Mucosa of rectum (tissue), 2 donors: Measurements from ENCODE around the gene ODAM.

Source experiments
- H3K27ac ChIP-seq, 2 donors: one replicate each; pipeline ENCODE4 v1.7.0; 2013; ENCODE audit warnings: inconsistent platforms in 2 of 2, low read depth in 2 of 2, low read length in 2 of 2
- H3K27me3 ChIP-seq, 2 donors: one replicate each; pipeline ENCODE4 v1.7.0; 2013; ENCODE audit warnings: low read length in 2 of 2; ENCODE audit not compliant: control insufficient read depth in 2 of 2, insufficient read depth in 2 of 2
- H3K36me3 ChIP-seq, 2 donors: one replicate each; pipeline ENCODE4 v1.7.0; 2013; ENCODE audit warnings: low read length in 2 of 2; ENCODE audit not compliant: control insufficient read depth in 2 of 2, insufficient read depth in 2 of 2
- H3K4me1 ChIP-seq, 2 donors: one replicate each; pipeline ENCODE4 v1.7.0; 2013; ENCODE audit warnings: low read length in 2 of 2, mild to moderate bottlenecking in 1 of 2; ENCODE audit not compliant: control insufficient read depth in 2 of 2, insufficient read depth in 2 of 2
- H3K4me3 ChIP-seq, 2 donors: one replicate each; pipeline ENCODE4 v1.7.0; 2013; ENCODE audit warnings: low read length in 2 of 2
- H3K9ac ChIP-seq, 2 donors: one replicate each; pipeline ENCODE4 v1.7.0; 2013; ENCODE audit warnings: low read length in 2 of 2, low read depth in 1 of 2, mild to moderate bottlenecking in 1 of 2
- H3K9me3 ChIP-seq, 2 donors: one replicate each; pipeline ENCODE4 v1.7.0; 2013; ENCODE audit warnings: low read length in 2 of 2; ENCODE audit not compliant: control insufficient read depth in 2 of 2
- donor health status: healthy.
- donor health status: Normal muscosa, but diverticular disease.

ODAM gene, protein sequence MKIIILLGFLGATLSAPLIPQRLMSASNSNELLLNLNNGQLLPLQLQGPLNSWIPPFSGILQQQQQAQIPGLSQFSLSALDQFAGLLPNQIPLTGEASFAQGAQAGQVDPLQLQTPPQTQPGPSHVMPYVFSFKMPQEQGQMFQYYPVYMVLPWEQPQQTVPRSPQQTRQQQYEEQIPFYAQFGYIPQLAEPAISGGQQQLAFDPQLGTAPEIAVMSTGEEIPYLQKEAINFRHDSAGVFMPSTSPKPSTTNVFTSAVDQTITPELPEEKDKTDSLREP

DNA sequence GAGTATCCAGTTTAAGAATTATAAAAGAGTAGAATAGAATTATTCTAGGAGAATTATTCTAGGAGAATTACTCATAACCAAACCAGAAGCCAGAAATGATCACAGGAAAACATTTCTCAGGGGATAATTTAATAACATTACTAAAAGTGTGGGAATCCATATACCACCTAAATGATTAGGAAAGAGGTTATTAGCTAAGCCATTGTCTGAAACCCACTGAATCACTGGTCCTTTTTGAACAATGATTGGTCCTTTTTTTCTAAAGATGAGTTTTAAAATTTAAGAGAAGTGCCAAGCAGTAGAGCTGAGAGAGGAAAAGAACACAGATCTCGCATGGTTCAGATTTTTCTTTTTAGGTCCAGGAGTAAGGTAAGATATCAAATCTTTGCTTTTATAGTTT, at the start of gene ODAM:
ODAM (plus strand) TSS at position 301 of the 400 bp plus-strand sequence. CDS start 819 bp downstream, outside the sequence.
- H3K36me3 ChIP-seq = no peaks in the 10 kb centered on the region
- H3K4me3 ChIP-seq = no peak within 1 kb of the TSS
- H3K27me3 ChIP-seq = no peaks in the 10 kb centered on the region
- H3K9me3 ChIP-seq = no peaks in the 10 kb centered on the region
- no peak within 1 kb of the TSS for H3K27ac ChIP-seq
- no peak within 1 kb of the TSS for H3K9ac ChIP-seq
- H3K4me1 ChIP-seq = no peaks in the 10 kb centered on the region

DNA sequence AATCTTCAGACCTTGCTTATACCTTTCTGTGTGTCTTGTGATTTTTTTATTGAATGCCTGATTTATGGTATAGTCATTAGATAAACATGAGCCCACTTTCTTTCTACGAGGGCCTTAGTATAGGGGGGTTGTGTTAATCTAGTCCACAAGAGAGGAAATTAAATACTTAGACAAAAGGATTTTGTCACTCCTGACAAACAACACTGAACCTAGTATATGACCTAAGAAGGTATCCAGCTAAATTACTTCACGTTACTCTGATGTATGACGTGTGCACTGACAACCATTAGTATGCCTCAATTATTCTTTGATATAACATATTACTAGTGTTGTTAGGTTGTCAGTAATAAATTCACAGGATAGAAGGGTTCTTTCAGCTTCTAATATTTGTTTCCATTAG, 44.3 kb upstream of the ODAM start:
- Histone ChIP-seq H3K9ac (no peak overlapping the region), H3K27ac (no peak overlapping the region), H3K4me1 (no peaks in the 10 kb centered on the region), H3K36me3 (no peaks in the 10 kb centered on the region), H3K27me3 (no peaks in the 10 kb centered on the region), H3K9me3 (no peaks in the 10 kb centered on the region), H3K4me3 (no peak overlapping the region)

DNA sequence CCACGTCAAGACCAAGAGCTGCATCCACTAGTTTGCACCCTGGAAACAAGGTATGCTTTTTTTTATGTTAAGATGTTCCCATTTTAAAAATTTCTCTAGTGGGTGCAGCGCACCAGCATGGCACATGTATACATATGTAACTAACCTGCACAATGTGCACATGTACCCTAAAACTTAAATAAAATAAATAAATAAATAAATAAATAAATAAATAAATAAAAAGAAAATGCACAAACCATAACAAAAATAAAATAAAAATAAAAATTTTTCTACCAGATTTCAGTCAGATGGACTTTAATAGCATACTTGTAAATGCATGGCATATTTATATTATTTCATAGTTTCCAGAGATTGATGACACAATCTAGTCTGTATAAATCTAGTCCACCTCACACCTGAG, 43.4 kb upstream of the ODAM start:
- H3K27ac ChIP-seq = no peak overlapping the region

DNA sequence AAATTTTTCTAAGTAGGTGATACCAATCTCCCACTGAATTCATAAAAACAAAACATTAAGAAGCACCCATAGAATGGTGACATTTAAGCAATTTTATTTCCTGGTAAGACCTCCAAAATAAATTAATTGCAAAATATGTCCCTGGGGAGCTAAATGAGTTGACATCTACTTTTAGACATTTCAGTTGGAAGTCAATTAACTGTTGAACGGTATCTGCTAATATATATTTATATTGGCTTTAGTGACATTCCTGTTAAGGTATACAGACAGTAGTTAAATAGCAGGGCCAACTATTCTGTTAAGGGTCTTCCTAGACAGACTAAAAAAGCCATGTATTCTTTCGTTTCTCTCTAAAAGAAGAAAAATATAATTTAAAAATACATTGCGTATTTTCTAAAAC, 41.6 kb upstream of the ODAM start, which contains the start of gene PRR27:
PRR27 (plus strand) TSS at position 301 of the 400 bp plus-strand sequence. CDS start 139 bp downstream, outside the sequence.
- H3K9me3 ChIP-seq = no peaks in the 10 kb centered on the region
- no peaks in the 10 kb centered on the region for H3K36me3 ChIP-seq
- no peak within 1 kb of the TSS for H3K4me3 ChIP-seq
- H3K9ac ChIP-seq = no peak within 1 kb of the TSS
- no peaks in the 10 kb centered on the region for H3K27me3 ChIP-seq
- no peak within 1 kb of the TSS for H3K27ac ChIP-seq
- H3K4me1 ChIP-seq = no peaks in the 10 kb centered on the region

More for the DNA sequence above, 43.4 kb upstream of the ODAM start:
- H3K9me3 ChIP-seq = no peaks in the 10 kb centered on the region
- no peaks in the 10 kb centered on the region for H3K4me1 ChIP-seq
- H3K9ac ChIP-seq = no peak overlapping the region
- no peaks in the 10 kb centered on the region for H3K36me3 ChIP-seq
- no peaks in the 10 kb centered on the region for H3K27me3 ChIP-seq
- H3K4me3 ChIP-seq = no peak overlapping the region

DNA sequence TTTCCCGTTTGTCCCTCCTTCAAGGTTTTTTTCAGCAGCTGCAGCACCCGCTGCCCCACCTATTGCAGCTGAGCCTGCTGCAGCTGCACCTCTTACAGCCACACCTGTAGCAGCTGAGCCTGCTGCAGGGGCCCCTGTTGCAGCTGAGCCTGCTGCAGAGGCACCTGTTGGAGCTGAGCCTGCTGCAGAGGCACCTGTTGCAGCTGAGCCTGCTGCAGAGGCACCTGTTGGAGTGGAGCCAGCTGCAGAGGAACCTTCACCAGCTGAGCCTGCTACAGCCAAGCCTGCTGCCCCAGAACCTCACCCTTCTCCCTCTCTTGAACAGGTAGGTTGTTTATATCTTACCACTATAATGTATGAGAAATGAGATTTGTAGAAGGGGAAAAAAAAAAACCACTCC, 36.9 kb upstream of the ODAM start:
- Histone ChIP-seq H3K4me1 (no peaks in the 10 kb centered on the region), H3K27ac (no peak overlapping the region), H3K4me3 (no peak overlapping the region), H3K27me3 (no peaks in the 10 kb centered on the region), H3K36me3 (no peaks in the 10 kb centered on the region), H3K9ac (no peak overlapping the region), H3K9me3 (no peaks in the 10 kb centered on the region)

DNA sequence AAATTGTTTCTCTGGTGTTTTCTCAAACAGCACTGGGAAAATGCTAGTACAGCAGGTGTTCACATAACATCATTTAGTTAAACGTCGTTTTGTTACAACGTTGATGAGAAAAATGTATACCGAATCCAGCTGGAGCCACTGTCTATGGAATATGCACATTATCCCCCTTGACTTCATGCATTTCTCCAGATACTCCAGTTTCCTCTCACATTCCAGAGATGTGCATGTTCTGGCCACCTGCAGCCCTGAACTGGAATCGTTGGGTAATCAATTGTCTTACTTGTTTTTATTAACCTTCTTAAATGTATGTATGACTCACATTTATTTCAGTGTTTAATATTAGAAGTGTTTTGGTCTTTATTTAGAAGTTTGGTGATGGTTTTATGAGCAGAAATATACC, 18.4 kb upstream of the ODAM start:
- Histone ChIP-seq H3K27ac (no peak overlapping the region), H3K9me3 (no peaks in the 10 kb centered on the region), H3K27me3 (no peaks in the 10 kb centered on the region), H3K9ac (no peak overlapping the region), H3K4me3 (no peak overlapping the region), H3K36me3 (no peaks in the 10 kb centered on the region), H3K4me1 (no peaks in the 10 kb centered on the region)

DNA sequence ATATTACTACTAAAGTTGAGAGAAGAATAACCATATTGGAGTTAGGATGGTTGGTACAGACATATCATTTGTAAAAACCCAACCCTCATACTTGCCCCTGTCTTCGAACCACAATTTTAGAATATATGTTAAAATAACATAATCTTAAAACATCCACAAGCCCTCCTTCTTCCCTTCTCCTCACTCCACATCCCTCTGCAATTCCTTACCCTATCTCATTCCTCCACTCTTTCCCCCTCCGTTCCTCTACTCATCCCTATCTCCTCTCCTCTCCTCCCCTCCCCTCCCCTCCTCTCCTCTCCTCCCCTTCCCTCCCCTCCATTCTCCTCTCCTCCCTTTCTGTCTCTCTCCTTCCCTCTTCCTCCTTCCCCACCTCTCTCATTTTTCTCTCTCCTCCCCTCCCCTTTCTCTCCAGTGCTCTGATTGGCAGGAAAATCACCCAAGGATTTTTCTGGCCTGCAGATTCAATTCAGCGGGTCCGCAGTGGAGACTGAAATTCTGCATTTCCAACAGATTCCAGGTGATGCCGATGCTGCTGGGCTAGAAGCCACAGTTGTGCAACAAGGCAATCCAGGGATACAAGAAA, 17.4 kb upstream of the ODAM start:
- H3K9ac ChIP-seq = no peak overlapping the region
- H3K9me3 ChIP-seq = no peaks in the 10 kb centered on the region
- H3K4me3 ChIP-seq = no peak overlapping the region
- no peak overlapping the region for H3K27ac ChIP-seq
- H3K4me1 ChIP-seq = no peaks in the 10 kb centered on the region
- no peaks in the 10 kb centered on the region for H3K36me3 ChIP-seq
- H3K27me3 ChIP-seq = no peaks in the 10 kb centered on the region

DNA sequence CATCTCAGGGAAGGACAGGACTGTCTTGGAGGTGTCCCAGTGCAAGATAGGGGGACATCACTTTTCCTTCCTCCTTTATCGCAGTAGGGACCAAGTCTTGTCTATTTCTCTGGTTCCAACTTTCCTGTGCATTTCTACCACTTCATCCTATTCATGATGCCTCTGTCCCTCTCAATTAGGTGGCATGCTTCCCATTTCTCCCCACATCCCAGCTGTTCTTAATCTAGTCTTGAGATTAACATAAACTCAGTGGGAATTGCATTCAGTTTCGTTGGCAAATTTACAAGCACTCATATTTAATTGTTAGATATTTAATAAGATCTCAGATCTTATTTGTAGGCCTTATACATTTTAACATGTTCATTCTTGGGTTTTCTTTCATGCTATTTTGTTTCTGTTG, 15.7 kb upstream of the ODAM start:
- no peak overlapping the region for H3K9ac ChIP-seq
- H3K4me1 ChIP-seq = no peaks in the 10 kb centered on the region
- H3K9me3 ChIP-seq = no peaks in the 10 kb centered on the region
- H3K27ac ChIP-seq = no peak overlapping the region
- H3K27me3 ChIP-seq = no peaks in the 10 kb centered on the region
- H3K4me3 ChIP-seq = no peak overlapping the region
- no peaks in the 10 kb centered on the region for H3K36me3 ChIP-seq

DNA sequence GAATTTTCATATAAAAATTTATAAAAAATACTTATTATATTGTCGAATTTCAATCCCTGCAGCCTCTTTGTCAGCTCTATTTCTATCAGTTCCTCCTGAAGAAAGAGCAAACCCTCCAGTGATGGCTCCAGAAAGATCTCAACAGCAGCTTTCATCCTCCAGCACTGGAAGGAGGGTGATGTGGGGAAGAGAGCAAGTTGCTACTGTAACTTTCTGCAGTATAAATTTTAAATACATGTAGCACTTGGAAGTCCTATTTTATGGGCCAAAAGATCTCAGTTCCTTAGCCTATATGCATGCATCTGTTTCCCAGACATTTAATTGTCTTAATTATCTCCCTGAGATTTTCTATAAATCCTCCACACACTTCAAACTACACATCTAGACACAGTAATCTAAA, 13.7 kb upstream of the ODAM start:
- Histone ChIP-seq H3K9me3 (no peaks in the 10 kb centered on the region), H3K4me3 (no peak overlapping the region), H3K36me3 (no peaks in the 10 kb centered on the region), H3K27me3 (no peaks in the 10 kb centered on the region), H3K9ac (no peak overlapping the region), H3K27ac (no peak overlapping the region), H3K4me1 (no peaks in the 10 kb centered on the region)

DNA sequence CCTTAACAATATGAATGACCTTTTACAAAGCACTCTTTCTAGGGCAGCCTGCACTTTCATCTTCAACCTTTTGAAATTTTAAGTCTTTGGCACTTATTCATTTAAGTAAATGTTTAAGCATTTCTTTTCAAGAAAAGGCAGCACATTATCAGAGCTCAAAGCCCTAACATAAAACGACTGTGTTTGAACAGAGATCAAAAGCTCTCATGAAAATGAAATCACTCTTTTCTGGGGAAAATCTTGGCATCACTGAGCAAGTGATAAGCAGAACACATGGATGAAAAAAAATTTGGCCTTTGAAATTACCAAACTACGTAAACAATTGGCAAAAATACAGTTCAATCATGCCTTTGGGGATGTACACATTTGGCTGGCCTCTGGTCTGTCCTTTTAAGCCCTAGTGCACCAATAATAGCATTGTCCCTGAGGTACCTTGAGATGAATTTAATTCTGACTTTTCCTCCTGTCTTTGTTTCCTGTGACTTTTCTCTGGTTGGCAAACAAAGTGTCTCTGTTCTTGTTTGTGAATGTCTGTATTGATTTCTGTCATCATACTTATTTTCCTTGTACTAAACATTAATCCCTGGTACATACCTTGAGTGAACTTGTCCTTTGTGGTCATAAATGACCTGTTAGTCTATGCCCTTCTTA, 12.9 kb upstream of the ODAM start:
- Histone ChIP-seq H3K9me3 (no peaks in the 10 kb centered on the region), H3K9ac (no peak overlapping the region), H3K4me1 (no peaks in the 10 kb centered on the region), H3K4me3 (no peak overlapping the region), H3K27ac (no peak overlapping the region), H3K36me3 (no peaks in the 10 kb centered on the region), H3K27me3 (no peaks in the 10 kb centered on the region)
